Frontal cortex (tissue), 4 donors: ENCODE measurements around the gene PRDX5. TPM values are rescaled to one million over a fixed set of nuclear protein-coding genes. Genes with fewer than 3 reads are reported as not detected.

Experiments used
- DNase-seq, 2 donors: peaks; one replicate each; pipeline ENCODE4 v3.0.0; 2012; ENCODE audit warnings: low spot score in 2 of 2
- FAIRE-seq: peaks from 2 replicates; lab custom pipeline; 2012; peaks lifted over from hg19 to GRCh38; lab: Jason Lieb, UNC
- total RNA-seq: library from RNA; depleted of rRNA; stranded (reverse); fragments of >200 nt; gene quantifications from one replicate; pipeline ENCODE4 v1.2.3, GENCODE V29; 2014
- donor health status: control.
- donor health status: control.
- donor health status: control.

Gene PRDX5
- total RNA-seq = 129 TPM

DNA sequence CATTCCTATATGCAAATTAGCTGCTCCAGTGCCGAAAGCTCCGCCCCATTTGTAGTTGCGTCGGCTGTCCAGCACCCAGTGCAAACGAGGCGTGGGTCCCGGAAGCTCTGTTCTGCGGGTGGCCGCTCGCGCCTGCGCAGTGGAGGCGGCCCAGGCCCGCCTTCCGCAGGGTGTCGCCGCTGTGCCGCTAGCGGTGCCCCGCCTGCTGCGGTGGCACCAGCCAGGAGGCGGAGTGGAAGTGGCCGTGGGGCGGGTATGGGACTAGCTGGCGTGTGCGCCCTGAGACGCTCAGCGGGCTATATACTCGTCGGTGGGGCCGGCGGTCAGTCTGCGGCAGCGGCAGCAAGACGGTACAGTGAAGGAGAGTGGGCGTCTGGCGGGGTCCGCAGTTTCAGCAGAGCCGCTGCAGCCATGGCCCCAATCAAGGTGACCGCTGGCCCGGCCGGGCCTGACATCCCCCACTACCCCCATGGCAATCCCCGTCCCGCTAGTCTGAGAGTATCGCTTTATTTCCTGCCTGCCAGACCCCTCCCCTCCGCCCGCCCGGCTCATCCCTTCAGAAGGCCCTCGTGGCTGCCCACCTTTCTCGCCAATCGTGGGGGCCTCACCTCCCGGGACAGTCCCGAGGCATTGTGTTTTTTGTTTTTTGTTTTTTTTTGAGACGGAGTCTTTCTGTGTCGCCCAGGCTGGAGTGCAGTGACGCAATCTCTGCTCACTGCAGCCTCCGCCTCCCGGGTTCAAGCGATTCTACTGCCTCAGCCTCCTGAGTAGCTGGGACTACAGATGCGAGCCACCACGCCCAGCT, at the start of gene PRDX5:
PRDX5 (plus strand) TSS at position 161 of the 805 bp plus-strand sequence; CDS start at position 256, 95 bp downstream.
- FAIRE-seq = no peak
- DNase-seq = peak; percentile 95 to 96

- no peak for FAIRE-seq
- no peak for DNase-seq
These were observed 48.9 kb upstream of the PRDX5 start for GRCh38 chr11:64268893-64269539.

- peak; percentile 55 for FAIRE-seq
- peak; percentile 91 to 94 for DNase-seq
These were observed 48.2 kb upstream of the PRDX5 start for GRCh38 chr11:64269540-64270220.

DNA sequence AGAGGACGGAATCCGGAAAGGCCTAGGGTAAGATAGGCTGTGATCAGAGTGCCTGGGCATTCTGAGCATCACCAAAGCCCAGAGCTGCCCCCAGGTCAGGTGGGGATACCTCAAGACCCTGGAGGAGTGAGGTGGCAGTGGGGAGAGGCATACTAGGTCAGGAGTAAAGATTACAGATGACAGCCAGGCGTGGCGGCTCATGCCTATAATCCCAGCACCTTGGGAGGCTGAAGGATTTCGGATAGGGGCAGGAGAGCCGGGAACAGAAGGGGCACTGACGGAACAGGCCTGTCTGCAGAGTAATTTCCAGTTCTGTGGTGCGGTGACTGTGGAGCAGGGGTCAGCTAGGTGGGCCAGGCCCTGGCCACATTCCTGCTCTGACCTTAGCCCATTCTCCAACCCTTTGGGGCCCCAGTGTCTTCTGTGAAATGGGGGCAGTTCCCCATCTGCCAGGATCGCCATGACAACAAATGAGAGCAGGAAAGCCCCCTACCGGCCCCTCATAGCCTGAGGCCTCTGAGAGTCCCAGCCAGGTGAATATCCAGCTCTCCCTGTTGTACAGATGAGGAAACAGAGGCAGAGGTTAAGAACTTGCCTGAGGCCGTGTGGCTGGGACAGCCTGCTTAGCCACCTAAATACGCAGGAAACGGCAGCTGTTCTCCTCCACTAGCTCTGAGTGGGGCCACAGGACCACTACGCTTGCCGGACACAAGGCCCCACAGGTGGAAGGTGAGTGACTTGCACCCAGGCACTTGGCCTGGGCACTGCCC, 42.7 kb upstream of the PRDX5 start:
- DNase-seq (no peak), FAIRE-seq (no peak)

GRCh38 chr11:64275841-64276240, 42.1 kb upstream of the PRDX5 start:
- FAIRE-seq (no peak), DNase-seq (no peak)

- FAIRE-seq (no peak), DNase-seq (no peak)
These were observed 41.1 kb upstream of the PRDX5 start for GRCh38 chr11:64276653-64277431.

DNA sequence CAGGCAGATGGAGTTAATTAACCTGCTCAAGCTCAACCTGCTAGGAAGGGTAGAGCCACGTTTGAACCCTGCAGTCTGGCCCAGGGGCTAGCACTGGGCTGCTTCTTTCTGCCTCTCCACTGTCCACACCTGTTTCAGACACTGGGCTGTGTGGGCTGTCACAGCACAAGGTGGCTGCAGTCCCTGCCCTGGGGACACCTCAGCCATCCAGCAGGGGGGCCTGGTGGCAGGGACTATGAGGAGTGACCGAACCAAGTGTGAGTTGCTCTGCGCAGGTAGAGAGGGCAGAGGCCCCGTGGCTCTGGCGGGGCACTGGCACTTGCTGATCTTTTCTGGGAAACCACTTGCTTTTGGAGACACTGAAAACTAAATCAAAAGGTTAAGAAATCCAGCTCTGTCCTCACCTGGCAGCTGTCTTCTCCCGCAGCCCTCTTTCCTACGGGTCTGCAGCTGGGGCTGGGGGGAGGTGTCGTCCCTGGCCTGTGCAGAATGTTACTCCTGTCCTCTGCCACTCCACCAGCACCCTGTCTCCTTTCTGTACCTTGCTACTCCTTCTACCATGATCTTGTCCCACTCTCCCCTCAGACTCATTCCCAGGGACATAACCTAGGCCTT, 39.2 kb upstream of the PRDX5 start:
- no peak for FAIRE-seq
- no peak for DNase-seq

DNA sequence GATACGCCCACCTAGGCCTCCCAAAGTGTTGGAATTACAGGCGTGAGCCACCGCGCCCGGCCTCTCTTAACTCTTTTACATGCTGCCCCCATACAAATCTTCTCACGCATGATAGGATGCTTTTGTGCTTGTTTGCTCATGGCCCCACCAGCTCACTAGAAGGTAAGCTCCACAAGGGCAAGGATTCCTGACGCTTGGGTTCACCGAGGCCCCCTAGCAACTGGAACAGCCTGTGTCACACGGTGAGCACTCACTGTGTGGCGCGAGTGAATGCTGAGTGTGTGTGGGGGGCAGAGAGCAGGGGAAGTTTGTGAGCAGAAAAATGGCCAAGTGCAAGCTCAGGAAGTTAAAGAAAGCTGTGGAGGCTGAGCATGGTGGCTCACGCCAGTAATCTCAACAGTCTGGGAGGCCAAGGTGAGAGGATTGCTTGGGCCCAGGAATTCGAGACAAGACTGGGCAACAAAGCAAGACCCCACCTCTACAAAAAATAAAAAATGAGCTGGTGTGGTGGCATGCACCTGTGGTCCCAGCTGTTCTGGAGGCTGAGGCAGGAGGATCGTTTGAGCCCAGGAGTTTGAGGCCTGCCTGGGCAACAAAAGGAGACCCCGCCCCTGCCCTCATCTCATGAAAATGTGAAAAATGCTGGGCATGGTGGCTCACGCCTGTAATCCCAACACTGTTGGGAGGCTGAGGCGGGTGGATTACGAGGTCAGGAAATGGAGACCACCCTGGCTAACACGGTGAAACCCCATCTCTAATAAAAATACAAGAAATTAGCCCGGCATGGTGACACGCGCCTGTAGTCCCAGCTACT, 35.8 kb upstream of the PRDX5 start:
- no peak for FAIRE-seq
- DNase-seq = no peak

DNA sequence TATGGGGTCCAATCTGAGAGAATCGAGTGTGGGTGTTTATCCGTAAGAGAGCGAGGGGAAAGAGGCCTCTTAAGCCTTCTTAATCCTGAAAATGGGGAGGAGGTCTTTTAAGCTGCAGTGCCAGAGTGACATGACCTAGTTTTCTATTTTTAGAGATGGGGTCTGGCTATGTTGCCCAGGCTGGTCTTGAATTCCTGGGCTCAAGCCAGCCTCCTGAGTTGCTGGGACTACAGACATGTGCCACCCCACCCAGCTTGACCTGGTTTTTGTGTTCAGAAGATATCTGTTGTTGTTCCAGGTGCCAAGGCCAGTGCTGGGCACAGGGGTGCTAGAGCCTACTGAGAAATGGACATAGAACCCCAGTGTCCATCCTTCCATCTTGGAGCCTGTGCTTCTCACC, 34.8 kb upstream of the PRDX5 start:
- FAIRE-seq = no peak
- DNase-seq = no peak

GRCh38 chr11:64284048-64284961, 33.6 kb upstream of the PRDX5 start, which contains the start of gene BAD:
TSS of gene BAD (minus strand) at chr11:64284665. CDS start at chr11:64284368, 297 bp downstream.
- FAIRE-seq (no peak), DNase-seq (peak; percentile 98 to 99)

- DNase-seq (peak; percentile 94 to 96), FAIRE-seq (no peak)
These were observed 32.7 kb upstream of the PRDX5 start, which contains the start of gene GPR137 for GRCh38 chr11:64284962-64285884. TSS of gene GPR137 (plus strand) at chr11:64285848. CDS start at chr11:64286525, 677 bp downstream.

GRCh38 chr11:64285885-64286800, 31.8 kb upstream of the PRDX5 start:
- no peak for DNase-seq
- FAIRE-seq = no peak

- FAIRE-seq (no peak), DNase-seq (no peak)
These were observed 31.1 kb upstream of the PRDX5 start for GRCh38 chr11:64286801-64287159.

DNA sequence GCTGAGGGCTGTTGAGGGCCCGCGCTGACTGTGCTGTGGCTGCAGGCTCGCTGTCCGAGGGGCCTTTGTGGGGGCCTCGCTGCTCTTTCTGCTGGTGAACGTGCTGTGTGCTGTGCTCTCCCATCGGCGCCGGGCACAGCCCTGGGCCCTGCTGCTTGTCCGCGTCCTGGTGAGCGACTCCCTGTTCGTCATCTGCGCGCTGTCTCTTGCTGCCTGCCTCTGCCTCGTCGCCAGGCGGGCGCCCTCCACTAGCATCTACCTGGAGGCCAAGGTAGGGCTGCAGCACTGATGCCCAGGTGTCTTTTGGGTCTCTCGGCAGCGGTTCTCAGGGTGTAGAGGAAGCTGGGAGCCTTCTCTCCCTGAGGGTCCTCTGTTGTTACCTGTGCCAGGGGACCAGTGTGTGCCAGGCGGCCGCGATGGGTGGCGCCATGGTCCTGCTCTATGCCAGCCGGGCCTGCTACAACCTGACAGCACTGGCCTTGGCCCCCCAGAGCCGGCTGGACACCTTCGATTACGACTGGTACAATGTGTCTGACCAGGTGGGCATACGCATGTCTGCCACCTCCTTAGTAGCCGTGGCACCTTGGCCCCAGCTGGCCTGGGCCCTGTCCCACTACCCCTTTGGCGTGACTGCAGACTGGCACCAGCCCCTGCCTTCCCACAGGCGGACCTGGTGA, 30.1 kb upstream of the PRDX5 start:
- no peak for FAIRE-seq
- DNase-seq = peak in 1 of 2 donors; percentile 8
